ENCODE data around the gene TMEM208. TPM values are rescaled to one million over a fixed set of nuclear protein-coding genes. Genes with fewer than 3 reads are reported as not detected.

The TMEM208 gene
- total RNA-seq, 1 donor from 2014 or later, result 72.4 TPM

DNA sequence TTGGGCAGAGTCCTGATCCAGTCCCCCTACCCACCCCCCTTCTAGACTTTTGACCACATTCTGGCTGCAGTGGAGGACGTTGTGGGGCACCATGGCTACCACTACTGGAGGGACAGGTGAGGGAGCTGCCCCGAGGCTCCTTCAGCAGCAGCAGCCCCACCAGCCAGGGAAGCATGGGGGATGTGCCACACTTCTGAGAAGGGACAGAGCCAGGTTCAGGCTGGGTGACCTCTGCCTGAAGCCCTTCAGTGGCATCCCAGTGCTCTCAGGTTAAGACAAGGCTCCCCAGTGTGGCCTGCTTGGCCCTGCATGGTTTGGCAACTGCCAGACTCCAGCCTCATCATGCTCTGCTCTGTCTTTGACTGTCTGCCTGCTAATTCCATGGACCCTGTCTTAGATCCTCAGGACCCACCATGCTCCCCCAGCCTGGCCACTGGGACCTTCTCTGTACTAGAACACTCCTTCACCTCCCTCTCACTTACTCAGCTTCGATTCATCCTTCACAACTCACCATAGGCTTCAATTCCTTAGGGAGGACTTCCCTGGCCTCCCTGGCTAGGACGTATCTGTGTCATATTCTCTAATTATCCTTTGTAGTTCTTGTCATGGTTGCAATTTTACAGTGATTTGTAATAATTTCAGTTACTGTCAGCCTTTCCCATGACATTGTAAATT is 30.7 kb downstream of the TMEM208 start:
- H3K36me3 Mint-ChIP-seq (ENCODE audit: low read depth), result no peaks in the 10 kb centered on the region
- H3K4me1 Mint-ChIP-seq (ENCODE audit: low read depth), result no peaks in the 10 kb centered on the region
- no peak overlapping the region for H3K4me3 Mint-ChIP-seq
- no peaks in the 10 kb centered on the region for H3K9me3 Mint-ChIP-seq
- no peak overlapping the region for H3K27ac Mint-ChIP-seq
- no peak for DNase-seq (ENCODE audit: low spot score)
- intact Hi-C loops (cut with micrococcal nuclease), result no loop called here
- peaks cover 3% of the 10 kb centered on the region for H3K27me3 Mint-ChIP-seq (ENCODE audit: insufficient read depth)

DNA sequence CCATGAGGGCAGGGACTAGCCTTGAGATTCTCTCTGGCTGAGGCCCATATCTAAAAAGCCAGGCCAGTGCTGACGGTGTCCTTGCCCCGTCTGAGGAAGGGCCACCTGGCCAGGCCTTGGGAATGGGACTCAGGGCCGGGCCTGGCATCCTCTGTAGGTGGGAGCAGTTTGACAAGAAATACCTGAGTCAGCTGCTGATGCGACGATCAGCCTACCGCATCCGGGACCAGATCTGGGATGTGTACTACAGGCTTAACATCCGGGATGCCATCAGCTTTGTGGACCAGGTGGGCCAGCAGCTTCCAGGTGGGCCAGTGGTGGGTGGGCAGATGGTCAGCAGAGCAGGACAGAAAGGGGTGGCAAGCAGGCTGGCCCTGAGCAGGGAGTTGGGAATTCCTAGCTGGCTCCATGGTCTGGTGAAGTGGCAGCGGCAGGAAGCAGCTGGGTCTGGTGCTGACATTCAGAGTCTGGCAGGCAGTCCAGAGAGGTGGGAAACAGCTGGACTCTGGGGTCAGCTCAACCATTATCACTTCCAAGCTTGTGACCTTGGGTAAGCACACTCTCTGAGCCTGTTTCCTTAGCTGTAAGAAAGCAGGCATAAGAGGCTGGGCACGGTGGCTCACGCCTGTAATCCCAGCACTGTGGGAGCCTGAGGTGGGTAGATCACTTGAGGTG is 31.4 kb downstream of the TMEM208 start:
- H3K36me3 Mint-ChIP-seq (ENCODE audit: low read depth), result no peaks in the 10 kb centered on the region
- H3K27me3 Mint-ChIP-seq (ENCODE audit: insufficient read depth), result peaks cover 5% of the 10 kb centered on the region
- intact Hi-C loops (cut with micrococcal nuclease), result no loop called here
- no peak overlapping the region for H3K4me3 Mint-ChIP-seq
- H3K4me1 Mint-ChIP-seq (ENCODE audit: low read depth), result no peaks in the 10 kb centered on the region
- H3K9me3 Mint-ChIP-seq, result no peaks in the 10 kb centered on the region
- no peak overlapping the region for H3K27ac Mint-ChIP-seq
- no peak for DNase-seq (ENCODE audit: low spot score)

GRCh38 chr16:67259705-67260104 is 32.8 kb downstream of the TMEM208 start:
- Mint-ChIP-seq H3K27me3 (ENCODE audit: insufficient read depth) (peaks cover 5% of the 10 kb centered on the region), H3K9me3 (no peaks in the 10 kb centered on the region)

DNA sequence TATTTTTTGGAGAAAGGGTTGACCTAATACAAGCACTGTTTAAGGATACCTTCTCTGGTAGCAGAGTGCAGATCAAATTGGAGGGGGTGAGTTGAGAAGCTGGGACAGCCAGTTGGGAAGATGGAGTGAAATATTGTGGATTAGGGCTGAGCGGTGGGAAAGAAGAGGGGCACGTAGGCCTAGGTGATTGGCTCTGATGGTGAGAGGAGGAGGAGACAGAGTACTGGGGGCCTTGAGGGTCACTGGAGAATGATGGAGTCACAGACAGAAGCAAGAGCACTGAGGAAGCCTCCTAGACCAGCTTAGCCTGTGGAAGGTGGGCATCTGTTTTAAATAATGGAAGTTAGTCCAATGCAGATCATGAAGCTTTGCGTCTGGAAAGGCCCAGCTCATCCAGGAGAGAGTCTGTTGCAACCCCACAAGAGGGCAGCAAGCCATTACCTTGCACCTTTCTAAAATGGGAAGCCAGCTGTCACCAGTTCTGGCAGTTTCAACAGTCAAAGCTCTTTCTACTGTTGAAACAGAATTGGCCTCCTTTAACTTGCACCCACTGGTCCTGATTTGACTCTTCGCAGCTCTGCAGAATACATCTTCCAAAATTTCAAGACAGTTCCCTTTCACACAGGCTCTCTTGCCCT is 33.6 kb downstream of the TMEM208 start:
- Mint-ChIP-seq H3K9me3 (no peaks in the 10 kb centered on the region), H3K27me3 (ENCODE audit: insufficient read depth) (peaks cover 5% of the 10 kb centered on the region), H3K4me3 (no peak overlapping the region), H3K27ac (no peak overlapping the region), H3K36me3 (ENCODE audit: low read depth) (no peaks in the 10 kb centered on the region), H3K4me1 (ENCODE audit: low read depth) (no peaks in the 10 kb centered on the region)
- intact Hi-C loops (cut with micrococcal nuclease), result loop anchor here (1.0 to 2.0 kb wide), 5 partner anchors 78 to 205 kb away; partner anchors contain the start of gene ZDHHC1
- no peak for DNase-seq (ENCODE audit: low spot score)

More at GRCh38 chr16:67259705-67260104, 32.8 kb downstream of the TMEM208 start:
- no peak overlapping the region for H3K4me3 Mint-ChIP-seq
- no peak for DNase-seq (ENCODE audit: low spot score)
- no peaks in the 10 kb centered on the region for H3K36me3 Mint-ChIP-seq (ENCODE audit: low read depth)
- intact Hi-C loops (cut with micrococcal nuclease), result loop anchor here (1.0 to 2.0 kb wide), 5 partner anchors 79 to 206 kb away; partner anchors contain the start of gene ZDHHC1
- H3K27ac Mint-ChIP-seq, result no peak overlapping the region
- H3K4me1 Mint-ChIP-seq (ENCODE audit: low read depth), result no peaks in the 10 kb centered on the region

DNA sequence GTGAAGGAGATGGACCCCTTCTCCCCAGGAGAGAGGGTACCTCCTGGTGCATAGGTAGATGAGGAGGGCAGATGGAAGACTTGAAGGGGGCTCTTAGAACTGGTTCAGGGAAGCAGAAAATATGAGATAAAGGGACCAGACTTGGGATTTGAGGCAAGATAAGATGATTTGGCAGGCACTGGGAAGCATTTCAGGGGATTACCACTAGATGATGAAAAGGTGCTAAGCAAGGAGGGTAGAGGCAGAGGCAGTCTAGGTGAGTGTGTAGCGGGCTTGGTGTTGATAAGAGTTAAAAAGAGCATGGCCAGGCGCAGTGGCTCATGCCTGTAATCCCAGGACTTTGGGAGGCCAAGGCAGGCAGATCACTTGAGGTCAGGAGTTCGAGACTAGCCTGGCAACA is 36.3 kb downstream of the TMEM208 start:
- no peaks in the 10 kb centered on the region for H3K4me1 Mint-ChIP-seq (ENCODE audit: low read depth)
- intact Hi-C loops (cut with micrococcal nuclease), result no loop called here
- no peak overlapping the region for H3K4me3 Mint-ChIP-seq
- H3K27ac Mint-ChIP-seq, result peak overlapping the region; percentile 3
- H3K36me3 Mint-ChIP-seq (ENCODE audit: low read depth), result no peaks in the 10 kb centered on the region
- no peaks in the 10 kb centered on the region for H3K9me3 Mint-ChIP-seq
- no peak for DNase-seq (ENCODE audit: low spot score)
- peaks cover 5% of the 10 kb centered on the region for H3K27me3 Mint-ChIP-seq (ENCODE audit: insufficient read depth)

GRCh38 chr16:67264277-67264676 is 37.3 kb downstream of the TMEM208 start:
- intact Hi-C loops (cut with micrococcal nuclease), result no loop called here
- Mint-ChIP-seq H3K9me3 (no peaks in the 10 kb centered on the region), H3K4me1 (ENCODE audit: low read depth) (no peaks in the 10 kb centered on the region), H3K4me3 (no peak overlapping the region), H3K27ac (no peak overlapping the region), H3K27me3 (ENCODE audit: insufficient read depth) (peaks cover 5% of the 10 kb centered on the region), H3K36me3 (ENCODE audit: low read depth) (no peaks in the 10 kb centered on the region)
- no peak for DNase-seq (ENCODE audit: low spot score)

DNA sequence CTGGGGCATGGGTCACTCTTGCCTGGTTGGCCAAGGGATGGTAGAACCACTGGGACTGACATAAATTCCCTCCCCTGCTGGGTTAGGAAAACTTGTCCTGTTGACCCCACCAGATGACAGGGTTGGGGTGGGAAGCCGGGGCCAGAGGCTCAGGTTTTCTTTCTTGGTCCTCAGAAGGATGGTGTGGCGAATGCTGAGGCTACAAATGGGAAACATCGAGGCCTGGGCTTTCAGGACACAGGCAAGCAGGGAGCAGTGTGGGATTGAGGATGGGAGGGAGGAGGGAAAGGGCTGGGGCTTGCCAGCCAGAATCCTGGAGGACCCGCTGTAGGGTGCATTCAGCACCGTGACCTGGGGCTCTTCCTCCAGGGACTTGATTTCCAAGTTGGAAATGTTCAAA is 37.9 kb downstream of the TMEM208 start:
- Mint-ChIP-seq H3K4me3 (no peak overlapping the region), H3K27me3 (ENCODE audit: insufficient read depth) (peaks cover 5% of the 10 kb centered on the region), H3K27ac (no peak overlapping the region), H3K9me3 (no peaks in the 10 kb centered on the region), H3K4me1 (ENCODE audit: low read depth) (no peaks in the 10 kb centered on the region), H3K36me3 (ENCODE audit: low read depth) (no peaks in the 10 kb centered on the region)
- intact Hi-C loops (cut with micrococcal nuclease), result no loop called here
- DNase-seq (ENCODE audit: low spot score), result no peak

- no peak for DNase-seq (ENCODE audit: low spot score)
- Mint-ChIP-seq H3K9me3 (no peaks in the 10 kb centered on the region), H3K36me3 (ENCODE audit: low read depth) (no peaks in the 10 kb centered on the region), H3K4me3 (no peak overlapping the region), H3K27me3 (ENCODE audit: insufficient read depth) (peaks cover 2% of the 10 kb centered on the region), H3K27ac (no peak overlapping the region), H3K4me1 (ENCODE audit: low read depth) (no peaks in the 10 kb centered on the region)
- intact Hi-C loops (cut with micrococcal nuclease), result no loop called here
Observed at GRCh38 chr16:67265834-67266233, 38.9 kb downstream of the TMEM208 start.

DNA sequence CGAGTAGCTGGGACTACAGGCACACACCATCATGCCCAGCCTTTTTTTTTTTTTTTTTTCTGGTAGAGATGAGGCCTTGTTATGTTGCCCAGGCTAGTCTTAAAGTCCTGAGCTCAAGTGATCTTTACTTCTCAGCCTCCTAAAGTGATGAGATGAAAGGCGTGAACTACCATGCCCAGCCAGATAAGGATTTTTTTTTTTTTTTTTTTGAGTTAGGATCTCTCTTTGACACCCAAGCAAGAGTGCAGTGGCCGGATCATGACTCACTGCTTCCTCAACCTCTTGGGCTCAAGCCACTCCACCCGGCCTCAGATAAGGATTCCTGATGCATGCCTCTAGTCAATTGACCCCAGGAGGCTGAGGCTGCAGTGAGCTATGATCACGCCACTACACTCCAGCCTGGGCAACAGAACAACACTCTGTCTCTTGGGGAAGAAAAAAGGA is 41.2 kb downstream of the TMEM208 start:
- H3K27me3 Mint-ChIP-seq (ENCODE audit: insufficient read depth), result no peaks in the 10 kb centered on the region
- no peaks in the 10 kb centered on the region for H3K9me3 Mint-ChIP-seq
- no peak overlapping the region for H3K27ac Mint-ChIP-seq
- H3K4me3 Mint-ChIP-seq, result no peak overlapping the region
- DNase-seq (ENCODE audit: low spot score), result no peak
- no peaks in the 10 kb centered on the region for H3K36me3 Mint-ChIP-seq (ENCODE audit: low read depth)
- H3K4me1 Mint-ChIP-seq (ENCODE audit: low read depth), result no peaks in the 10 kb centered on the region
- intact Hi-C loops (cut with micrococcal nuclease), result no loop called here

DNA sequence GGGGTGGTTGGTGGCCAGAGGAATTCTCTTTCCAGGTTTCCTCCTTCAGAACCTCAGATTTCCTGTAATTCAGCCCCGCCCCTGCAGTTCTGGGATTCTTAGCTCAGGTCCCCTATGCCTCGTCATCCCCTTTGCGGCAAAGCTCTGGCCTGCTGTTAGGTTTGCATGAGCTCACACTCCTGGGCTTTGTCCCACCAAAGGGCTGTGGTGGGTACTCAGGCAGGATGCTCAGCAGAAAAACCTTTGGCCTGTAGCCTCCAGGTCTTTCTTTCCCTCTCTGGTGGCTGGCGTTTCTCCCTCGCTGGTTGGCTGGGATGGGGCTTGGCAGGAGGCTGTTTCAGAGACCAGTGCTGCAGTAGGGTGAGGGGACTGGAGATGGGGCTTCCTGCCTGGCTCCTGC is 42.8 kb downstream of the TMEM208 start:
- Mint-ChIP-seq H3K27ac (no peak overlapping the region), H3K4me3 (no peak overlapping the region), H3K27me3 (ENCODE audit: insufficient read depth) (no peaks in the 10 kb centered on the region), H3K9me3 (no peaks in the 10 kb centered on the region), H3K4me1 (ENCODE audit: low read depth) (no peaks in the 10 kb centered on the region), H3K36me3 (ENCODE audit: low read depth) (no peaks in the 10 kb centered on the region)
- DNase-seq (ENCODE audit: low spot score), result no peak
- intact Hi-C loops (cut with micrococcal nuclease), result no loop called here

- no peak for DNase-seq (ENCODE audit: low spot score)
- intact Hi-C loops (cut with micrococcal nuclease), result no loop called here
- Mint-ChIP-seq H3K36me3 (ENCODE audit: low read depth) (peaks cover 3% of the 10 kb centered on the region), H3K9me3 (no peaks in the 10 kb centered on the region), H3K27me3 (ENCODE audit: insufficient read depth) (no peaks in the 10 kb centered on the region), H3K4me1 (ENCODE audit: low read depth) (peaks cover 4% of the 10 kb centered on the region), H3K27ac (no peak overlapping the region), H3K4me3 (no peak overlapping the region)
Observed at GRCh38 chr16:67270931-67271338, 44.0 kb downstream of the TMEM208 start.

DNA sequence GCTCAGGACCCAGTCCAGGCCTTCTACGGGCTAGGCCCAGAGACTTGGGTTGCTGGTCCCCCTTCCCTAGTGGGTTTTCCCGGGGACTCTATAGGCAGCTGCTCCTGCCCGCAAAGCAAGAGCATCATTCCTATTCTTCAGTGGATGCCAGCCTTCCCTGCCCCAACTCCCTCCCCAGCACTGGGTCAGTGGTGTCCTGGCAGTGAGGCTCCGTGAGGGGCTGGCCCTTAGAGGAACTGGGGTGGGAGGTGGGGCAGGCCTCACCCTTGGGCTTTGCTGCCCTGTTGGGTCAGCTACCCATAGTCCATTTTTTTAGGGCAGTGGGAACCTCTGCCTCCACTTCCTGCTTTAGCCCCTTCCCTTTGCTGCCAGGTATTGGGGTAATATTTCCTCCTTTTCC is 44.5 kb downstream of the TMEM208 start:
- Mint-ChIP-seq H3K27ac (no peak overlapping the region), H3K27me3 (ENCODE audit: insufficient read depth) (no peaks in the 10 kb centered on the region), H3K36me3 (ENCODE audit: low read depth) (peaks cover 5% of the 10 kb centered on the region), H3K4me1 (ENCODE audit: low read depth) (peaks cover 7% of the 10 kb centered on the region), H3K9me3 (no peaks in the 10 kb centered on the region), H3K4me3 (no peak overlapping the region)
- DNase-seq (ENCODE audit: low spot score), result no peak
- intact Hi-C loops (cut with micrococcal nuclease), result no loop called here

DNA sequence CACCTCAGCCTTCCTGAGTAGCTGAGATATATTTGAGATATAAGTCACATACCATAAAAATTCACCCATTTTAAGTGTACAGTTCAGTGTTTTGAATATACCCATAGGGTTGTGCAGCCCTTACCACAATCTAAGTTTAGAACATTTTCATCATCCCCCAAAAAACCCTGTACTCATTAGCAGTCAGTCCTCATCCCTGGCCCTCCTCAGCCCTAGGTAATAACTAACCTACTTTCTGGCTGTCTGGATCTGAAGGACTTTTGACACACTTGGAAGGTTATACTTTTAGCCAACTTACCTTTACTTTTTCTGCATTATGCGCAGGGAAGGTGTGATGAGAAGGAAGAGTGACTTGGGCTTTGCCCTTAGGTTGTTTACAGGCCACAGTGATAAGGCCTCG is 48.4 kb downstream of the TMEM208 start:
- DNase-seq (ENCODE audit: low spot score), result no peak
- Mint-ChIP-seq H3K27me3 (ENCODE audit: insufficient read depth) (no peaks in the 10 kb centered on the region), H3K4me3 (no peak overlapping the region), H3K27ac (peak overlapping the region; percentile 53), H3K9me3 (no peaks in the 10 kb centered on the region), H3K36me3 (ENCODE audit: low read depth) (peaks cover 14% of the 10 kb centered on the region), H3K4me1 (ENCODE audit: low read depth) (peaks cover 29% of the 10 kb centered on the region)
- intact Hi-C loops (cut with micrococcal nuclease), result loop anchor here (5.0 kb wide), 1 partner anchor 142 kb away; the partner anchor contains the start of gene ZDHHC1
